BJ (cell line): ENCODE measurements around the gene BSND. TPM values are rescaled to one million over a fixed set of nuclear protein-coding genes. Genes with fewer than 3 reads are reported as not detected.

Experiments
- CTCF ChIA-PET: fragments of 350-600 bp; formaldehyde crosslinking; extraction: SDS; loops from one replicate; lab custom pipeline; 2021; ENCODE audit warnings: antibody characterized with exemption, inconsistent platforms; lab: Yijun Ruan, JAX
- POLR2A ChIA-PET: fragments of 300-600 bp; sonication (Branson Sonifier 250); formaldehyde crosslinking; extraction: SDS; loops from one replicate; lab custom pipeline; 2021; ENCODE audit warnings: antibody characterized with exemption; lab: Charles Lee
- DNase-seq: peaks from one replicate; pipeline ENCODE4 v3.0.0-alpha.2; 2011; ENCODE audit warnings: low read depth
- H3K27me3 ChIP-seq: 2 replicates; pipeline ENCODE4 v1.6.0; 2011; ENCODE audit warnings: low read length; ENCODE audit not compliant: control insufficient read depth, insufficient read depth
- H3K36me3 ChIP-seq: 2 replicates; pipeline ENCODE4 v1.5.1; 2011; ENCODE audit warnings: low read length; ENCODE audit not compliant: control insufficient read depth, insufficient read depth
- H3K4me3 ChIP-seq: 2 replicates; pipeline ENCODE4 v1.5.1; 2011; ENCODE audit warnings: low read depth, mild to moderate bottlenecking, control low read depth, low read length
- CTCF ChIP-seq: IDR thresholded peaks from 2 replicates; pipeline ENCODE4 v1.5.1; 2011; ENCODE audit warnings: low read depth, mild to moderate bottlenecking, control low read depth, inconsistent platforms, low read length, moderate library complexity; ENCODE audit not compliant: insufficient read depth
- polyA plus RNA-seq: library from polyadenylated mRNA; depleted of rRNA; stranded (reverse); fragments of >200 nt; gene quantifications from 2 replicates; pipeline ENCODE4 v1.2.3, GENCODE V29; 2011

Gene BSND
- polyA plus RNA-seq, 1 experiment = not detected

DNA sequence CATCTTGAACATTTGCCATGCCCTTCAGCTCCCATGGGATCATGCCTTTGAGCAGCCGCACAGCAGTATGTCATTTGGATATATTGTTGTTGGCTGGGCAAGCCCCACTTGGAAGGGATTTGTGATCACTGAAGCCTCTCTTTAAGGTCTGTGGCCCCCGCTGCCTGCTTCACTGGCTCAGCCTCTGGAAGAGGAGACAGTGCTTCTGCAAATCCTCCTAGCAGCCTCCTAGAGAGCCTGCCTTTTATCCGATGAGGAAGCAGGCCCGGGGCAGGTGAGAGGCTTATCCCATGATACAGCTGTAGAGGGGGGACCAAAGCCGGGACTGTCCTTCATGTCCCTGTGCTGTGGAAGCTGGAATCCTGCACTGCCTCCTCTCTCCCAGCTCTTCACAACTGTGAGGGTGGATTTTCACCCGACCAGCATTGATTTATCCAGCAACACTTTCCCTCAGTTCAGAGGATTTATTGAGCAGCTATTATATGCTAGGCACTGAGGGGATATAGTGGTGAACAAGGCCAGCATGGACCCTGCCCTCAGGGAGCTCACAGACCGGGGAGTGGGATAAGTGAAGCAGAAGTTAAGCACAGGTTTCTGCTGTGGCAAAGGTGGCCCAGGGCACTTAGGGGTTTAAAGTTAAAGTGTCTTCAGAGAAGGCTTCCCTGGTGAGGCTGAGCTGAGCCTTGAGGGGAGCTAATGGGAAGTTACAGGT is 14.4 kb upstream of the BSND start:
- H3K27me3 ChIP-seq = peaks cover 26% of the 10 kb centered on the region
- CTCF ChIA-PET = interaction anchor here (0.7 to 10.5 kb wide), 5 partner anchors 11 to 38 kb away, joined by 3 to 69 read pairs (median 8); no protein-coding TSS in a partner anchor
- POLR2A ChIA-PET = no interaction called here
- H3K36me3 ChIP-seq = no peaks in the 10 kb centered on the region
- DNase-seq = no peak
- no peak for TF ChIP-seq CTCF
- no peak overlapping the region for H3K4me3 ChIP-seq

GRCh38 chr1:54985556-54985955 is 13.2 kb upstream of the BSND start:
- ChIA-PET CTCF (interaction anchor here (1.7 to 10.5 kb wide), 4 partner anchors 11 to 36 kb away, joined by 7 to 69 read pairs (median 22); no protein-coding TSS in a partner anchor), POLR2A (no interaction called here)
- Histone ChIP-seq H3K27me3 (peaks cover 19% of the 10 kb centered on the region), H3K4me3 (no peak overlapping the region), H3K36me3 (no peaks in the 10 kb centered on the region)
- TF ChIP-seq CTCF = no peak
- DNase-seq = no peak

GRCh38 chr1:54986025-54986424 is 12.7 kb upstream of the BSND start:
- POLR2A ChIA-PET = no interaction called here
- Histone ChIP-seq H3K27me3 (peaks cover 16% of the 10 kb centered on the region), H3K36me3 (no peaks in the 10 kb centered on the region), H3K4me3 (no peak overlapping the region)
- DNase-seq = no peak
- CTCF ChIA-PET = interaction anchor here (6.3 to 10.5 kb wide), 2 partner anchors 10 to 36 kb away, joined by 37 to 69 read pairs; no protein-coding TSS in a partner anchor
- TF ChIP-seq CTCF = no peak

- no peak for DNase-seq
- H3K4me3 ChIP-seq = no peak overlapping the region
- H3K36me3 ChIP-seq = no peaks in the 10 kb centered on the region
- TF ChIP-seq CTCF = no peak
- H3K27me3 ChIP-seq = peaks cover 14% of the 10 kb centered on the region
- CTCF ChIA-PET = interaction anchor here (1.9 to 10.5 kb wide), 4 partner anchors 10 to 37 kb away, joined by 7 to 69 read pairs (median 24); partner anchors contain the start of gene BSND
- POLR2A ChIA-PET = no interaction called here
These were observed 12.2 kb upstream of the BSND start for GRCh38 chr1:54986533-54986932.

DNA sequence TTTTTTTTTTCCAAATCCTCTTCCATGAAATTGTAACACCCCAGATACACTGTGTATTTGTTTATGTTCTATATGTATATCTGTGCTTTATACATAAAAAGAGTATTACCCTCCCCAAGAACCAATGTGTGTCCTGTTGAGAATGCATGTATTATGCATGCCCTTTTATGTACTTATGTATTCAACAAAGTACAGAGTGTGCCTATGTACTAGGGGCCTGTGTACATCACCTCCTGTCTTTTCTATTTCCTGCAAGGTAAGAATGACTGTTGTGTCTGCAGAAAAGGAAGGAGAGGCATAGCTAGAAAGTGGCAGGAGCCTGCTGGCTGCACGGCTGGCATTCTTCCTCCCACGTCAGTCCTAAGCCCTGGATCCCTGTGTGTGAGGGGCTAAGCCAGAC is 11.3 kb upstream of the BSND start:
- TF ChIP-seq CTCF = no peak
- ChIA-PET CTCF (interaction anchor here (1.9 to 10.5 kb wide), 5 partner anchors 9 to 43 kb away, joined by 7 to 69 read pairs (median 13); partner anchors contain the start of gene BSND), POLR2A (no interaction called here)
- Histone ChIP-seq H3K27me3 (peaks cover 10% of the 10 kb centered on the region), H3K4me3 (no peak overlapping the region), H3K36me3 (no peaks in the 10 kb centered on the region)
- no peak for DNase-seq
